ENCODE results near the gene VSIG1.

- TF ChIP-seq CTCF (IDR thresholded peaks at IDR 0.05; ENCODE audit: insufficient read depth, low read depth, low read length), result no peak
- no peak for TF ChIP-seq EZH2 (IDR thresholded peaks at IDR 0.05; ENCODE audit: insufficient read depth, low read length)
Observed at GRCh38 chrX:108070891-108071290, 26.0 kb downstream of the VSIG1 start.

Measured in astrocyte (in vitro differentiated cells and primary cell).